Panc1 (cell line): ENCODE data around the gene GFER.

Experiments used
- POLR2AphosphoS5 ChIP-seq: IDR thresholded peaks from 2 replicates; pipeline ENCODE4 v1.6.1; 2012; ENCODE audit warnings: mild to moderate bottlenecking, low read depth, low read length, moderate library complexity
- SIN3A ChIP-seq: IDR thresholded peaks from 2 replicates; pipeline ENCODE4 v1.6.1; 2012; ENCODE audit warnings: low read depth, mild to moderate bottlenecking, low read length, moderate library complexity, borderline replicate concordance; ENCODE audit not compliant: insufficient read depth
- TCF7L2 ChIP-seq: IDR thresholded peaks from 2 replicates; pipeline ENCODE4 v1.6.1; 2011; ENCODE audit warnings: mild to moderate bottlenecking, low read depth, low read length, inconsistent platforms
- TF ChIP-seq, protein P1 (sequence below): fragments of 450-650 bp; IDR thresholded peaks from 2 replicates; pipeline ENCODE4 v1.5.1; 2017; ENCODE audit warnings: mild to moderate bottlenecking
- TF ChIP-seq, protein P2 (sequence below), 2 experiments: IDR thresholded peaks; 2 replicates each; pipeline ENCODE4 v1.6.1; 2011 to 2012; ENCODE audit warnings: low read depth in 2 of 2, control low read depth in 1 of 2, low read length in 1 of 2, mild to moderate bottlenecking in 1 of 2, moderate library complexity in 1 of 2; ENCODE audit not compliant: insufficient read depth in 1 of 2

DNA sequence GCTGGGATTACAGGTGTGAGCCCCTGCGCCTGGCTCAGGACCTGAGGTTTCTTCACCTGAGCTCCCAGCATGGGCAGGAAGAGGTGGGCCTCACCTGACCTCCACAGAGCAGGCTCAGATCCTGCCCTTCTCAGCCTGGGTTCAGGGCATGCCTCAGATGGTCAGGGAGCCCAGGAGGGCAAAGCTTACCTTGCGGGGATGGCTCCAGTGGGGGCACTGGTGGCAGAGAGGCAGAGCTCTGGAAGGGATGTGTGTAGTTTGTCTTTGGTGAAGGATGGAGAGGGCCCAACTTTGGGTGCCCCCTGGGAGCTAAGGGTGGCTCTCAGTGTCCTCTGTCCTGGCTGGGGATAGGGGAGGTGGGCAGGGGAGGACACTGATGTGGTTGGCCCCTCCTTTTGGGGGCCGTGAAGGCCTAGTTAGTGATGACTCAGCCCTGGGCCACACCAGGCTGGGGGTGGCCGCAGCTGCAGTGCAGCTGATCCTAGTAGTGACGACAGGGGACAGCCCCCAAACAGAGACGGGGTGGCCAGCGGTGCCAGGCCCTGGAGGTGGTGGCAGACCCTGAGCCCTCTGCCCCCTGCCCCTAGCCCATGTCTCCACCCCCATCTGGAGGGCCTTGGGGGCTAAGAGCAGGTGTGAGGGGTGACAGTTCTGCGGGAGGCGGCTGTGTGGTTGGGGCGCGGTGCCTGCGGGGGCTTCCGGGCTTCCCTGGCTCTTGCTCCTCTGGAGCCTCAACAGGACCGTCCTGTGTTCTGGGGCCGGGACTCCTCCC lies 48.5 kb downstream of the GFER start:
- TF ChIP-seq, protein P1, sequence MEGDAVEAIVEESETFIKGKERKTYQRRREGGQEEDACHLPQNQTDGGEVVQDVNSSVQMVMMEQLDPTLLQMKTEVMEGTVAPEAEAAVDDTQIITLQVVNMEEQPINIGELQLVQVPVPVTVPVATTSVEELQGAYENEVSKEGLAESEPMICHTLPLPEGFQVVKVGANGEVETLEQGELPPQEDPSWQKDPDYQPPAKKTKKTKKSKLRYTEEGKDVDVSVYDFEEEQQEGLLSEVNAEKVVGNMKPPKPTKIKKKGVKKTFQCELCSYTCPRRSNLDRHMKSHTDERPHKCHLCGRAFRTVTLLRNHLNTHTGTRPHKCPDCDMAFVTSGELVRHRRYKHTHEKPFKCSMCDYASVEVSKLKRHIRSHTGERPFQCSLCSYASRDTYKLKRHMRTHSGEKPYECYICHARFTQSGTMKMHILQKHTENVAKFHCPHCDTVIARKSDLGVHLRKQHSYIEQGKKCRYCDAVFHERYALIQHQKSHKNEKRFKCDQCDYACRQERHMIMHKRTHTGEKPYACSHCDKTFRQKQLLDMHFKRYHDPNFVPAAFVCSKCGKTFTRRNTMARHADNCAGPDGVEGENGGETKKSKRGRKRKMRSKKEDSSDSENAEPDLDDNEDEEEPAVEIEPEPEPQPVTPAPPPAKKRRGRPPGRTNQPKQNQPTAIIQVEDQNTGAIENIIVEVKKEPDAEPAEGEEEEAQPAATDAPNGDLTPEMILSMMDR = no peak
- TF ChIP-seq POLR2AphosphoS5 (no peak), TCF7L2 (no peak), SIN3A (no peak)
- TF ChIP-seq, protein P2, sequence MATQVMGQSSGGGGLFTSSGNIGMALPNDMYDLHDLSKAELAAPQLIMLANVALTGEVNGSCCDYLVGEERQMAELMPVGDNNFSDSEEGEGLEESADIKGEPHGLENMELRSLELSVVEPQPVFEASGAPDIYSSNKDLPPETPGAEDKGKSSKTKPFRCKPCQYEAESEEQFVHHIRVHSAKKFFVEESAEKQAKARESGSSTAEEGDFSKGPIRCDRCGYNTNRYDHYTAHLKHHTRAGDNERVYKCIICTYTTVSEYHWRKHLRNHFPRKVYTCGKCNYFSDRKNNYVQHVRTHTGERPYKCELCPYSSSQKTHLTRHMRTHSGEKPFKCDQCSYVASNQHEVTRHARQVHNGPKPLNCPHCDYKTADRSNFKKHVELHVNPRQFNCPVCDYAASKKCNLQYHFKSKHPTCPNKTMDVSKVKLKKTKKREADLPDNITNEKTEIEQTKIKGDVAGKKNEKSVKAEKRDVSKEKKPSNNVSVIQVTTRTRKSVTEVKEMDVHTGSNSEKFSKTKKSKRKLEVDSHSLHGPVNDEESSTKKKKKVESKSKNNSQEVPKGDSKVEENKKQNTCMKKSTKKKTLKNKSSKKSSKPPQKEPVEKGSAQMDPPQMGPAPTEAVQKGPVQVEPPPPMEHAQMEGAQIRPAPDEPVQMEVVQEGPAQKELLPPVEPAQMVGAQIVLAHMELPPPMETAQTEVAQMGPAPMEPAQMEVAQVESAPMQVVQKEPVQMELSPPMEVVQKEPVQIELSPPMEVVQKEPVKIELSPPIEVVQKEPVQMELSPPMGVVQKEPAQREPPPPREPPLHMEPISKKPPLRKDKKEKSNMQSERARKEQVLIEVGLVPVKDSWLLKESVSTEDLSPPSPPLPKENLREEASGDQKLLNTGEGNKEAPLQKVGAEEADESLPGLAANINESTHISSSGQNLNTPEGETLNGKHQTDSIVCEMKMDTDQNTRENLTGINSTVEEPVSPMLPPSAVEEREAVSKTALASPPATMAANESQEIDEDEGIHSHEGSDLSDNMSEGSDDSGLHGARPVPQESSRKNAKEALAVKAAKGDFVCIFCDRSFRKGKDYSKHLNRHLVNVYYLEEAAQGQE (IDR thresholded peaks at IDR 0.05; ENCODE audit: insufficient read depth in 1 of 2, low read depth in 2 of 2, low read length in 1 of 2) = no peak
